Measurements from ENCODE around the gene CFAP54.

The CFAP54 gene

DNA sequence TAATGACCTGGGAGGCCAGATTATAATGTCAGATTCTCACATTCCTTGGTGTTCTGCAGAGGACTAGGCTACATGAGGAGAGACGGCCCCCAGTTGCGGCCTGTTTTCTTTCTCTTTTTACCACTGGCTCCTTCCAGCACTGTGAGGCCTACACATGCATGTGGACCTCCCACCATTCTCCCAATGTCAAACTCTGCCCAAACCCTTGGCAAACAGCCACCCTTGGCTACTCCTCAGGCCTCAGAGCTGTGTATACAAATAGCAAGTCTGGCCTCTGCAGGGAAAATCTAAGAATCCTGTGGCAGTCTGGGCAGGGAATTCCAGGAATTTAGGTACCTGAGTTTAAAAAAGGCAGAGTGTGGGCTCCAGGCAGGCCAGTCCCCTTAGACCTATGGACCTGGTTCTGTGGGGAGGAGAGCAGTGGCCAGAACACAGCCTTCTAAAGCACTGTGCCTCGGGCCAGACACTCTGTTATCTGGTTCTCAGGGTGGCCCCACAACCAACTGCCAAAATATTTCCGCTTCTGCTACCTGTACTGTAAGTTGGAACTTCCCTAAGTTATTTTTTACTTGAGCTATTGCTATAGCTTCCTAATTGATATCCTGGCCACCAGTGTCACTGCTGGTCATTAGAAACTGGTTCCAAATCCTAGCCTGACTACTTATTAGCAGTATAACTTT, 397.8 kb downstream of the CFAP54 start:
- peak; percentile 28 for DNase-seq (ENCODE audit: low spot score)

DNA sequence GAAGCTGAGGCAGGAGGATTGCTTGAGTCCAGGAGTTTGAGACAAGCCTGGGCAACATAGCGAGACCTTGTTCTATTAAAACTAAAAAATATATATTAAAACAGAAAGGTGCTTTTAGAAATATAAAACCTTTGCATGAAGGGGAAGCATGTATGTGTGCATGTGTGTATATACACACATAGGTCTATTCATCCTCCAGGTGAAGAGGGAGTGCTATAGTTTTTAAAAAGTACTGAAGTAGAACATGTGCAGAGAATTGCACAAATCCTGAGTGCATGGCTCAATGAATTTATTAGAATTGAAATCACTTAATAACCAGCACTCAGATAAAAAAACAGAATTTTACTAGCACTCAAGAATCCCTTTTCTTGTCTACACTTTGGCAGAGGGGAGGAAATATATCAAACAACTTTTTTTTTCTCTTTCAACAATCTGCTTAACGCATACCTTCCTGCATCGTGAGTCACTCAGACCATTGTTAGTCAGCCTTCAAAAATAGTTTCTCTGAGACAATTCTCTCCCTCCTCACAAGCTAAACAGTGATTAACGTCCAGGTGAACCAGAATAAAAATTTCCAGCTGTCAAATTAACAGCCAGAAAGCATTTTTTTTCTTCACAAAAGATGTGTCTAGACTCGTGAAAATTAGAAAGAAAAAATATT, 400.0 kb downstream of the CFAP54 start:
- DNase-seq (ENCODE audit: low spot score): peak; percentile 15

DNA sequence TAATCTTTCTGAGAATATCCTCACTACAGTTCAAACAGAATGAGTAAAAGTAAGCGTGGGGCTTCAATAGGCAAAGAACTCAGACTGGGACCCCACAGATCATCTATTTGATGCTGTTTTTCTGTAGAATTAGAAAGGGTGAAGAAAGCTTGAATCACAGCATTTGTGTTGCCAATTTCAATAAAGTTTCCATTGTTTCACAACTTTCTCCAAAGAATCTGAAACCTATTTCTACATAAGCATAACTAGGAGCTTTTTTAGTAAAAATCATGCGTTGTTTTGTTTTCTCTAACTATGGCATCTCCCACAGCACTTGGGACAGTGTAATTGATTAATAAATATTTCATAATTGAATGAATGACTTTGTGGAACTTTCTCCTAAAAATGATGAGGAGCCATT, 401.0 kb downstream of the CFAP54 start:
- no peak for DNase-seq (ENCODE audit: low spot score)

DNA sequence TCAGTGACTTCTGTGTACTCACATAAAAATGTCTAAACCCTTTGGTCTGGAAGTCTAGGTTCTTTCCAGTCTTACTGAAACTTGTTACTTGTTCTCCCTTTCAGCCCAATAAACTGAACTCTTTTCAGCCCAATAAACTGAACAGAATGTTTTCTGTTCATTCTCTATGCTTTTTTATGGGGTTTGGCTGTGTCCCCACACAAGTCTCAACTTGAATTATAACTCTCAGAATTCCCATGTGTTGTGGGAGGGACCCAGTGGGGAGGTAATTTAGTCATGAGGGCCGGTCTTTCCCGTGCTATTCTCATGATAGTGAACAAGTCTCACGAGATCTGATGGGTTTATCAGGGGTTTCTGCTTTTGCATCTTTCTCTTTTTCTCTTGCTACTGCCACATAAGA, 402.7 kb downstream of the CFAP54 start:
- DNase-seq (ENCODE audit: low spot score): no peak

DNA sequence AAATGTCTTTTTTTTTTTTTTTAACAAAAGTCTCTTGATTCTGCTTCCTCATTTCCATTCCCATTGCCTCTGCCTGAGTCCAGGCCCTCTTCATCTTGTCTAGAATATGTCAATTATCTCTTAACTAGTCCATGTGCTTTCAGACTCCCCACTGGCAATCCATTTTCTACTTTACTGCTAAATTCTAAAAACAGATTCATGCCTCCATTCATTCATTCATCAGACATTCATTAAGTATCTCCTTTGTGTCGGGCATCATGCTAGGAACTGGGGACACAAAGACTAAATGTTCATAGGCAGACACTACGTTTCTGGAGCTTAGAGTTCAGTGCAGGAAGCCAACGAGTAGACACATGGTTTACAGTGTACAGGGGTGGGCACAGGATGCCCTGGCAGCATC, 408.0 kb downstream of the CFAP54 start:
- no peak for DNase-seq (ENCODE audit: low spot score)

DNA sequence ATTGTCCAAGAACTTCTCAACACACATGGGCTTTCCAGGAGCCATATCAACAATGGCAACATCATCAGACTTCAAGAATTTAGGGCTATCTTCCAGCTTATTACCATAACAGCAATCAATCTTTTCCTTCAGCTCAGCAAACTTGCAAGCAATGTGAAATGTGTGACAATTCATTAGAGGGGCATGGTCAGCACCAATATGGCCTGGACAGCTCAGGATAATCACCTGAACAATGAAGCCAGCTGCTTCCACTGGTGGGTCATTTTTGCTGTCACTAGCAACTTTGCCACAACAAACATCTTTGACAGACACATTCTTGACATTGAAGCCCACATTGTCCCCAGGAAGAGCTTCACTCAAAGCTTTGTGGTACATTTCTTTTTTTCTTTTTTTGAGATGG, 411.8 kb downstream of the CFAP54 start:
- no peak for DNase-seq (ENCODE audit: low spot score)

DNA sequence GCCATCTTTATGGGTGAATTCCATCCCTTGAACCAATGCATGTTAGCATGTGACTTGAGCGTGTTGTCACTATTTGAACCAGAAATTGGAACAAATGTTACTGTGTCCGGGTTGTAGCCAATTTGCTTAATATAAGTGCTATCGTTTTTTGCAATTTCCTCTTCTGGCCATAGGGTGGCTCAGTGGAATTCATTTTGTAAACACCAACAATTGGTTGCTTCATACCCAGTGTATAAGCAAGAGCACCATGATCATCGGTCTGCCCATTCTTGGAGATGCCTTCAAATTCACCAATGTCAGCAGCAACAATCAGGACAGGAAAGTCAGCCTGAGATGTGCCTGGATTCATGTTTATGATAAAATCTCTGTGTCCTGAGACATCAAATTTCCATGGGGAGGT, 412.7 kb downstream of the CFAP54 start:
- DNase-seq (ENCODE audit: low spot score): no peak

DNA sequence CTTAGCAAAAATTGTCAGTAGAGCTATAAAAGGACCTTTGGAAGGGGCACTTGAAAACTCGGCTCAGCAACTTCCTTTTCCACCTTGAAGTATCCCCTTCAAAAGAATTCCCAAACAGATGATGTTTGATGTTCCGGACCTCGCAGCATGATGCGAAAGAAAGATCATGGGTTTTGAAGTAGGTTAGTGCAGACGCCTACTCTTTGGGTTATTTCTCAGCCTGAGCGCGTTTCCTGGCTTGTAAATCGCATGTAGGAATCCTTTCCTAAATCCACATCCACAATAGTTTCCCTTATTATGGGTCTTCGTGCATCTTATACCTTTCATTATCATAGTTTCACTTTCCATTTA, 417.1 kb downstream of the CFAP54 start:
- DNase-seq (ENCODE audit: low spot score): no peak

DNA sequence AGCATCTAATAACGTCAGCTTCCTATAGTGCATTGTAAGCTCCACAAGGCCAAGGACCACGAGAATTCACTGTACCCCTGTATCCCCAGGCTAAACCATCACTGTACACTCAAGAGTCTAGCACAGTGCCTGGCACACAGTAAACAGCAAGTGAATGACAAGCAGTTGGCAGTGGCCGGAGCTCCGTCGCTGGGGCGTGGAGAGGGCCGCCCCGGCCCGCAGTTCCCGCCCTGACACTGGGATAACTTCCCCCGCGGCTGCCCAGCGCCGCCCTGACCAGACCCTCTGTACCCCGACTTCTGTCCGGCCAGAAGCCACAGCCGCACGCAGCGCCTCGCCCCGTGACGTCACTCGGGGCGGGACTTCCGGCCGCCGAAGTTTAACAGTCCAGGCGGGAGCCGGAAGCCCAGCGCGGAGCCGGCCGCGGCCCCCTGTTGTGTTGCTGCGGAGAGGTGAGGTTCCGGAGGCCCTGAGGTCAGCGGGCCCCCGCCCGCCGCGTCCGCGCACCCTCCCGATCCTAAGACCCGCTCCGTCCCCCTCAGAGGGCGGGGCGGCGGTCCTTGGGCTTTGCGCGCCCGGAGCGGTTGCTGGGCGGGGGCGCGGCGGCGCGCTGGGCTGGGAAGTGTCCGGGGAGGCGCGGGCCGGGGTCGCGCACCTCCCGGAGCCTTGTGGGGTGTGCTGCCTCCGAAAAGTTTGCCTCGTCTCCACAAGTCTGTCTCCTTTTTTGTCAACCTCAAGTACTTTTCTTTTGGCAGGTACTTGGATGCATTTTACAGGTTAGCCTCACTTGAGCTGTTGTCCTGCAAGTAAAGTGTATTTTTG, 417.7 kb downstream of the CFAP54 start, which contains the start of gene NEDD1:
TSS of gene NEDD1 (plus strand) at position 409 of the 822 bp plus-strand sequence. CDS start 2,503 bp downstream, outside the sequence.
- peak; percentile 94 for DNase-seq (ENCODE audit: low spot score)

DNA sequence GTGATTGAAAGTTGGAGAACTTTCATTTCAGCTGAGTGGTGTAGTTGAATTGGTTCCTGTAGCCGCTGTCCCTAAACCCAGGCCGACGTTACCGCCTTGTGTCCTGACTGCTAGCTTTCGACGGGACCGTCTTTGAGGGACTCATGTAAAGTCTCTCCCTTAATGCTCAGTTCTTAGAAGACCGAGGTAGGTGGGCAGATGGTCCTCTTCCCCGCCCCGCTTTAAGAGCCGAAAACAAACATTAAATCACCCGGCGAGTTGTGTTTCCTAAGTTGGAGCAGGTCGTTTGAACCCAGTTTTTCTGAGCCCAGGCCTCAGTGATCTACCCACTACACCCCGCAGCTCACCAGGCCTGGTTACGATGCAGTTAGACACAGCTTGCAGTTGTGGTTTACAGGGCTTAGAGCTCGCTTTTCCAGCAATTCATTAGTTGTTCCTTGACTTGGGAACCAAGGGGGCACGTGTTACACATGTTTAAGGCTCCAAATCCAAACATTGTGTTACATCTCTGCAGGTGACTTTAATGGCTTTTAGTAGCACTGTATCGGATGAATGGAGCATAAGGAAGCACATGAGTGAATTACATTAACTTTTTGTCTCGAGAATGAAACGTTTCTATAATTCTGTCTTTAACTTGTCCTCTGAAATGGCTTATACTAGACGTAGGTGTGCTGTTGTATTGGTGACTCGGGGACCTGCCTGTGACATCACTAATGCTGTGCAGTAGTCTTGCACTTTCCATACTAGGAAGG, 418.5 kb downstream of the CFAP54 start:
- DNase-seq (ENCODE audit: low spot score): peak; percentile 19

DNA sequence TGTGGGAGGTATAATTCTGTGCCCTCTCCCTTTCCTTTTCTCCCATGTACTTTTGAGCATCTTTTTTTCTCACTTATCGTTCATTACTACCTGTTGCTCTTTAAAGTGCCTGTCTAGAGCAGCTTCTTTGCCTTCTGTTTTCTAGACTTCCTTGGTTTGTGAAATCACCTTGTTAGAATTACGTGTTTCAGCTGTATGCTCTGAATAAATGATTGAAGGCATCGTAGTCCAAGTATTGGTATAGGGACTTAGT, 419.0 kb downstream of the CFAP54 start:
- no peak for DNase-seq (ENCODE audit: low spot score)

DNA sequence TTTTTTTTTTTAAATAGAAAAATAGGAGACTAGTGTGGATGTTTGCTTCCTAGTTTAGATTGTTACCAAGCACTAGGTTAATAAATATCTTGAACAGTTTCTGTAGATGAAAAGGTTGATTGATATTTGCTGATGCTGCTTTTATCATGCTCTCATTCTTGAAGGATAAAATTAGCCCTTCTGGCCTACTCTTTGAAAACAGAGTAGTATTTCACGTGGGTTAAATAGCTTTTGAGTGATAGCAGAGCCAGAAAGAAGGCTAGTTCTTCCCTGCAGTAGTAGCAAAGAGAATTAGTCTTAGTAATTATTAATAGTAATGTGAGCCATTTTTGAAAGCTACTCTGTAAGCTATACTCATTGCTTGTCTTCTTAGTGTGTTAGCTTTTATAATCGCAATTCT, 422.9 kb downstream of the CFAP54 start:
- no peak for DNase-seq (ENCODE audit: low spot score)

DNA sequence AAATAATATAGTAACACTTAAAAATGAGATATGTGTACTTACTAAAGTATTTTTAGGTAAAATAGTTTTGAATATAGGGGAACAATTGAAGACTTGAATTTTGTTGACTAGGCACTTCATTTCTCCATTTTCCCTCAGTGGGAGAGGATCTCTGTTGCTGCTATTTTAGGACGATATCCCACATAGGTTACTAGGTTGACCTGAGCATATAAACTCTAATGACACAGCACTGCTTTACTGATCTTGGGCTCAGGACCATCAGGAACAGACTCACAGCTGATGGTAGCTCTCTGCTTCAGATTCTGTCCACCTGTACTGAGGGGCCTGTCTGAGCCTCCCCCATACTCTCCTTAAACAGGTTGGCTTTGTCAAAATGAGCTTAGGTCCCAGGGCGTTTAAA, 423.6 kb downstream of the CFAP54 start:
- DNase-seq (ENCODE audit: low spot score): no peak

DNA sequence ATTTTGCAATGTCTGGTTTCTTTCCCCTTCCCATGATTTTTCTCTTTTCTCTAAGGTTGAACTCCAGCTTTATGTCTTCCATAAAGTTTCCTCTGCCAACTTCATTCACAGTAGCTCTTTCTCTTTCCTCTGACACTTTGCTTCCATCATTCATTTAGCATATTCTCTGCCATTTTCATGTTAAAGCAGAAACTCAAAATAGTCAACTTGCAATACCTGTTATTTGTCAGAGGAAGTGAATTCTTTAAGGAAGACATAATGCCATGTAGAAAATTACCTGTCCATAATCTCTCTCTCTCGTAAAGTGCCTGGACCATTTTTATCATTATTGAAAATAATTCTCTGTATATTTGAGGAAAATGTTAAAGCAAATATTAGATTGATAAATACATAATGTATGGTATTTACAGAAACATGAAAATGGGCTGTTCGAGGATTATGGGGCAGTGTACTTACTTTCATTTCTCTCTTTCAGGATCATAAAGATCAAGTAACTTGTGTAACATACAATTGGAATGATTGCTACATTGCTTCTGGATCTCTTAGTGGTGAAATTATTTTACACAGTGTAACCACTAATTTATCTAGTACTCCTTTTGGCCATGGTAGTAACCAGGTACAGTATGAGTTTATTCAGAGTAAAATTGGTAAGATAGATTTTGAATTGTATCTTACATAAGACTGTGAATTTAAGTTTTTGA, 430.3 kb downstream of the CFAP54 start:
- no peak for DNase-seq (ENCODE audit: low spot score)

Data from iPS-NIHi11 (cell line).